Colon (tissue), 2 donors: ENCODE measurements around the gene EEF1E1.

Source experiments
- FAIRE-seq: peaks from 2 replicates; lab custom pipeline; 2012; peaks lifted over from hg19 to GRCh38; lab: Jason Lieb, UNC
- donor health status: control.
- donor health status: control.

Gene EEF1E1

GRCh38 chr6:8102122-8102958 is at the start of gene EEF1E1:
Gene EEF1E1, minus strand, starts transcription at chr6:8102548. Its CDS starts 27 bp downstream, at chr6:8102521.
- no peak for FAIRE-seq

GRCh38 chr6:8149350-8149749 is 47.0 kb upstream of the EEF1E1 start:
- FAIRE-seq = no peak

- no peak for FAIRE-seq
These were observed 41.6 kb upstream of the EEF1E1 start for GRCh38 chr6:8143945-8144344.

GRCh38 chr6:8139451-8139850 is 37.1 kb upstream of the EEF1E1 start:
- no peak for FAIRE-seq

GRCh38 chr6:8137529-8137939 is 35.2 kb upstream of the EEF1E1 start:
- no peak for FAIRE-seq

- FAIRE-seq = no peak
These were observed 32.9 kb upstream of the EEF1E1 start for GRCh38 chr6:8135276-8135675.

- no peak for FAIRE-seq
These were observed 29.8 kb upstream of the EEF1E1 start for GRCh38 chr6:8132130-8132529.

- no peak for FAIRE-seq
These were observed 29.0 kb upstream of the EEF1E1 start for GRCh38 chr6:8131265-8131897.

GRCh38 chr6:8130399-8130798 is 28.1 kb upstream of the EEF1E1 start:
- no peak for FAIRE-seq

GRCh38 chr6:8123236-8123635 is 20.9 kb upstream of the EEF1E1 start:
- FAIRE-seq = no peak

- FAIRE-seq = no peak
These were observed 12.6 kb upstream of the EEF1E1 start for GRCh38 chr6:8114956-8115355.

- no peak for FAIRE-seq
These were observed 10.8 kb upstream of the EEF1E1 start for GRCh38 chr6:8113131-8113654.

- FAIRE-seq = no peak
These were observed 8.4 kb upstream of the EEF1E1 start for GRCh38 chr6:8110725-8111124.

- FAIRE-seq = no peak
These were observed 7.9 kb upstream of the EEF1E1 start for GRCh38 chr6:8110117-8110721.

GRCh38 chr6:8108759-8109539 is 6.6 kb upstream of the EEF1E1 start:
- FAIRE-seq = no peak

GRCh38 chr6:8108031-8108660 is 5.8 kb upstream of the EEF1E1 start:
- no peak for FAIRE-seq

GRCh38 chr6:8105791-8106190 is 3.4 kb upstream of the EEF1E1 start:
- no peak for FAIRE-seq

GRCh38 chr6:8103726-8104125 is 1.4 kb upstream of the EEF1E1 start:
- FAIRE-seq = no peak

- FAIRE-seq = no peak
These were observed 2.0 kb downstream of the EEF1E1 start for GRCh38 chr6:8100159-8100854.

GRCh38 chr6:8090650-8091049 is 11.7 kb downstream of the EEF1E1 start:
- no peak for FAIRE-seq

GRCh38 chr6:8088886-8089285 is 13.5 kb downstream of the EEF1E1 start:
- no peak for FAIRE-seq
